OCI-LY7 (cell line): ENCODE results near the gene SMYD3. TPM values are rescaled to one million over a fixed set of nuclear protein-coding genes. Genes with fewer than 3 reads are reported as not detected.

Source experiments
- BruUV-seq: library from RNA; stranded (reverse); fragments of 400-500 nt; replicated peaks from 2 replicates; lab custom pipeline; 2021; lab: Mats Ljungman, UMichigan
- CTCF ChIA-PET: fragments of 300-600 bp; sonication (Branson Sonifier 250); formaldehyde crosslinking; loops from one replicate; lab custom pipeline; 2022; ENCODE audit warnings: antibody characterized with exemption; ENCODE audit not compliant: unreplicated experiment; lab: Charles Lee
- POLR2A ChIA-PET: fragments of 300-600 bp; sonication (Branson Sonifier 250); formaldehyde crosslinking; loops from one replicate; lab custom pipeline; 2022; ENCODE audit warnings: antibody characterized with exemption; lab: Charles Lee
- DNase-seq: peaks from one replicate; pipeline ENCODE4 v3.0.0-alpha.2; 2015; ENCODE audit warnings: low spot score
- H2AFZ ChIP-seq: fragments of 200-600 bp; sonication (generic), shearing (Covaris generic); 2 replicates; pipeline ENCODE4 v1.6.1; 2014; ENCODE audit warnings: mild to moderate bottlenecking, antibody characterized with exemption, low read length, moderate library complexity
- H3K27ac ChIP-seq: fragments of 200-600 bp; sonication (generic); 2 replicates; pipeline ENCODE4 v1.5.1; 2014; ENCODE audit warnings: mixed run types, low read depth, mild to moderate bottlenecking, moderate library complexity, low read length, inconsistent platforms; ENCODE audit not compliant: poor library complexity, severe bottlenecking
- H3K36me3 ChIP-seq: fragments of 200-600 bp; sonication (generic); 2 replicates; pipeline ENCODE4 v1.6.1; 2014; ENCODE audit warnings: mild to moderate bottlenecking, antibody characterized with exemption, low read length, moderate library complexity, mixed read lengths; ENCODE audit not compliant: insufficient read depth
- H3K4me1 ChIP-seq: fragments of 200-600 bp; sonication (generic); 2 replicates; pipeline ENCODE4 v1.5.1; 2014; ENCODE audit warnings: mild to moderate bottlenecking, low read length; ENCODE audit not compliant: insufficient read depth, poor library complexity, severe bottlenecking
- H3K4me2 ChIP-seq: fragments of 200-600 bp; sonication (generic); 2 replicates; pipeline ENCODE4 v1.6.1; 2014; ENCODE audit warnings: mild to moderate bottlenecking, low read length
- H3K4me3 ChIP-seq: fragments of 200-600 bp; sonication (generic); 2 replicates; pipeline ENCODE4 v1.5.1; 2014; ENCODE audit warnings: mild to moderate bottlenecking, low read depth, low read length; ENCODE audit not compliant: poor library complexity, severe bottlenecking
- H3K79me2 ChIP-seq: fragments of 200-600 bp; sonication (generic); 2 replicates; pipeline ENCODE4 v1.6.1; 2016; ENCODE audit warnings: low read depth, mild to moderate bottlenecking, low read length, moderate library complexity, mixed read lengths; ENCODE audit not compliant: insufficient read depth
- H3K9me2 ChIP-seq: fragments of 200-600 bp; sonication (generic); 2 replicates; pipeline ENCODE4 v1.6.1; 2016; ENCODE audit warnings: mild to moderate bottlenecking, low read length, mixed read lengths; ENCODE audit not compliant: insufficient read depth
- H3K9me3 ChIP-seq: fragments of 200-600 bp; sonication (generic); 2 replicates; pipeline ENCODE4 v1.6.1; 2014; ENCODE audit warnings: mild to moderate bottlenecking, mixed run types, low read length, mixed read lengths
- H4K20me1 ChIP-seq: fragments of 200-600 bp; sonication (generic); 2 replicates; pipeline ENCODE4 v1.6.1; 2014; ENCODE audit warnings: mild to moderate bottlenecking, antibody characterized with exemption, low read length, moderate library complexity, mixed read lengths; ENCODE audit not compliant: insufficient read depth
- EZH2phosphoT487 ChIP-seq: fragments of 200-600 bp; sonication (generic); IDR thresholded peaks from 2 replicates; pipeline ENCODE4 v1.6.1; 2018; ENCODE audit warnings: low read depth, borderline replicate concordance, mild to moderate bottlenecking, mixed run types, antibody characterized with exemption, low read length, moderate library complexity, mixed read lengths
- intact Hi-C: fragments of 100-400 bp; cut with micrococcal nuclease; formaldehyde crosslinking; loops from one replicate; pipeline ENCODE4 v1.10.0; 2022; ENCODE audit not compliant: unreplicated experiment
- total RNA-seq, 2 experiments: library from RNA; depleted of rRNA in 1 of 2; stranded (reverse); fragments of >200 nt in 1 of 2; shearing (Covaris generic) in 1 of 2; gene quantifications; 2 replicates each; pipeline ENCODE4 v1.2.3, GENCODE V29; 2014 to 2022
- TF ChIP-seq, protein P1 (sequence below): fragments of 200-600 bp; sonication (generic); conservative IDR thresholded peaks from 2 replicates; pipeline ENCODE4 v1.5.1; 2014; ENCODE audit warnings: mild to moderate bottlenecking, antibody characterized with exemption, low read length, moderate library complexity, mixed read lengths

SMYD3 gene
- total RNA-seq, 2 experiments from 2014 or later, result 28.9 to 34.5 TPM

DNA sequence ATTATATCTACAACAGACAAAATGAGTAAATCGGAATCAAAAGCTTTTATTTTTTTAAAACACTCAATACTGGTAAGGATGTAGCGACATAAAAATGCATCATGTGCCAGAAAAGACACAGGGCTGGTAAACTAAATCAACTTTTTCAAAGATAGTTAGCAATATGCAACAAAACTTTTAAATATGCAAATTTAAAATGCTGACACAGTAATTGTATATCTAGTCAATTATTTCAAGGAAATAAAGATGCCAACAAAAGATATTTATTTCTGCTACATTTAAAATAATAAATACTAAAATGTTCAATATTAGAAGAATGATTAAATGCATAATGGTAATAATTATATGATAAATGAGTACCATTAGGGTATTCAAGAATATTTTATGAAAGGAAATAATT lies 295.1 kb downstream of the SMYD3 start:
- CTCF ChIA-PET, result no interaction called here
- Histone ChIP-seq H4K20me1 (no peaks in the 10 kb centered on the region; the same call in 1 of the 2 replicates), H3K9me2 (no peaks in the 10 kb centered on the region), H3K4me3 (no peak overlapping the region), H3K36me3 (no peaks in the 10 kb centered on the region), H3K9me3 (no peaks in the 10 kb centered on the region), H3K27ac (no peak overlapping the region), H3K4me2 (no peak overlapping the region), H3K79me2 (no peaks in the 10 kb centered on the region), H3K4me1 (no peaks in the 10 kb centered on the region), H2AFZ (no peak overlapping the region)
- DNase-seq, result no peak
- no TSS peak for BruUV-seq
- intact Hi-C loops, result no loop called here
- POLR2A ChIA-PET, result no interaction called here
- TF ChIP-seq, protein P1, sequence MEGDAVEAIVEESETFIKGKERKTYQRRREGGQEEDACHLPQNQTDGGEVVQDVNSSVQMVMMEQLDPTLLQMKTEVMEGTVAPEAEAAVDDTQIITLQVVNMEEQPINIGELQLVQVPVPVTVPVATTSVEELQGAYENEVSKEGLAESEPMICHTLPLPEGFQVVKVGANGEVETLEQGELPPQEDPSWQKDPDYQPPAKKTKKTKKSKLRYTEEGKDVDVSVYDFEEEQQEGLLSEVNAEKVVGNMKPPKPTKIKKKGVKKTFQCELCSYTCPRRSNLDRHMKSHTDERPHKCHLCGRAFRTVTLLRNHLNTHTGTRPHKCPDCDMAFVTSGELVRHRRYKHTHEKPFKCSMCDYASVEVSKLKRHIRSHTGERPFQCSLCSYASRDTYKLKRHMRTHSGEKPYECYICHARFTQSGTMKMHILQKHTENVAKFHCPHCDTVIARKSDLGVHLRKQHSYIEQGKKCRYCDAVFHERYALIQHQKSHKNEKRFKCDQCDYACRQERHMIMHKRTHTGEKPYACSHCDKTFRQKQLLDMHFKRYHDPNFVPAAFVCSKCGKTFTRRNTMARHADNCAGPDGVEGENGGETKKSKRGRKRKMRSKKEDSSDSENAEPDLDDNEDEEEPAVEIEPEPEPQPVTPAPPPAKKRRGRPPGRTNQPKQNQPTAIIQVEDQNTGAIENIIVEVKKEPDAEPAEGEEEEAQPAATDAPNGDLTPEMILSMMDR, result no peak

DNA sequence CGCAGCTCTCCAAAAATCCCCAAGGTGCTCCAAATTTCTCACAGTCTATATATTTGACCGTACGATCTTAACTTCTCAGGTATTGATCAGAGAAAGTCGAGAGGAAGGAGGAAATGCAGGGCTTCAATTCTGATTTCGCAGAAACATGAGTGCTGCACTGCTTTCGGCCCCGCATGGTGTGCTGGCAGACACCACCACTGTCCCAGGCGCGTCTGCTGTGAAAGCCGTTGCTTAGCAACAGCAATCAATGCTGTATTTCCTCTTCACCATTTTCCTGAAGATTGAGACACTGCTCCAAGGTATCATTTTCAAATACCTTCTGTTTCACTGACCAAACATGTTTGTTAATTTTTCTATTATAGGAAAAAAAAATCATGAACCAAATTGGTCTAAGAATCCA lies 296.3 kb downstream of the SMYD3 start:
- POLR2A ChIA-PET, result no interaction called here
- CTCF ChIA-PET, result no interaction called here

DNA sequence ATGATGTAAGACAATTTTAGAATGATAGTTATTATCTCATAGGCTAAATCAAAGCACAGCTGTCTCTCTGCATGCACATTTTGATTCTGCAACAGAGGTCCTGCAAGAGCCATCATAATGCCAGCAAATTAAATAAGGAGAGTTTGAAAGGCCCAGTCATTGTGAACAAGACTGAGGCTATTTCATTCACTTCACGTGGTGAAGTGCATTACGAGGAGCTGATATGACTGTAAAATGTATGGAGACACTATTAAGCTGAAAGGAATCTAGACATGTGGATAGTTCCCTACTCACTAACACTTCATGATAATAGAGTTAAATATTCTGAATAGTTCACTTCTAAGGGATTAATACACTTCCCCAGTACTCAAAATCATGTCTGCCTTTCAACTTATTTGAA lies 299.0 kb downstream of the SMYD3 start:
- intact Hi-C loops, result no loop called here
- Histone ChIP-seq H2AFZ (no peak overlapping the region), H3K9me2 (no peaks in the 10 kb centered on the region), H3K9me3 (no peaks in the 10 kb centered on the region), H3K27ac (no peak overlapping the region), H3K36me3 (no peaks in the 10 kb centered on the region), H3K4me2 (no peak overlapping the region), H3K4me1 (no peaks in the 10 kb centered on the region), H3K4me3 (no peak overlapping the region), H3K79me2 (no peaks in the 10 kb centered on the region), H4K20me1 (no peaks in the 10 kb centered on the region)
- TF ChIP-seq EZH2phosphoT487, result no peak
- TF ChIP-seq, protein P1, result no peak
- ChIA-PET CTCF (no interaction called here), POLR2A (no interaction called here)
- BruUV-seq, result no TSS peak
- DNase-seq, result no peak

More for the DNA sequence above, 296.3 kb downstream of the SMYD3 start:
- Histone ChIP-seq H3K36me3 (no peaks in the 10 kb centered on the region), H3K4me1 (no peaks in the 10 kb centered on the region), H4K20me1 (no peaks in the 10 kb centered on the region; the same call in 1 of the 2 replicates), H3K4me2 (no peak overlapping the region), H3K9me2 (no peaks in the 10 kb centered on the region), H3K79me2 (no peaks in the 10 kb centered on the region), H3K27ac (no peak overlapping the region), H3K9me3 (no peaks in the 10 kb centered on the region), H2AFZ (no peak overlapping the region), H3K4me3 (no peak overlapping the region)
- TF ChIP-seq, protein P1, result no peak
- TF ChIP-seq EZH2phosphoT487, result no peak
- intact Hi-C loops, result no loop called here
- no TSS peak for BruUV-seq
- DNase-seq, result no peak
